SK-N-SH treated with all-trans-retinoic acid at 6 μM for 48 hours (cell line): ENCODE data around the gene PCDHB12.
"Not testable (repeated sequence)": the region's sequence is repeated elsewhere in the genome, so short reads cannot be mapped to it uniquely, and the experiment has no call there.

Experiments
- TCF4 ChIP-seq: fragments of 250-450 bp; sonication (Bioruptor Pico); IDR thresholded peaks from 2 replicates; pipeline ENCODE4 v1.8.0; 2021; ENCODE audit warnings: mild to moderate bottlenecking, moderate library complexity, borderline replicate concordance
- ZFP30 ChIP-seq: fragments of 450-650 bp; formaldehyde crosslinking; IDR thresholded peaks from 2 replicates; pipeline ENCODE4 v1.5.0; 2022; ENCODE audit warnings: mild to moderate bottlenecking, moderate library complexity
- TF ChIP-seq, protein P1 (sequence below): fragments of 250-450 bp; sonication (Bioruptor Pico); IDR thresholded peaks from 2 replicates; pipeline ENCODE4 v1.8.0; 2021; ENCODE audit warnings: low read depth, mild to moderate bottlenecking, moderate library complexity, borderline replicate concordance
- TF ChIP-seq, protein P2 (sequence below): fragments of 250-450 bp; sonication (Bioruptor Pico); IDR thresholded peaks from 2 replicates; pipeline ENCODE4 v1.5.1; 2021; ENCODE audit warnings: mild to moderate bottlenecking, moderate library complexity

DNA sequence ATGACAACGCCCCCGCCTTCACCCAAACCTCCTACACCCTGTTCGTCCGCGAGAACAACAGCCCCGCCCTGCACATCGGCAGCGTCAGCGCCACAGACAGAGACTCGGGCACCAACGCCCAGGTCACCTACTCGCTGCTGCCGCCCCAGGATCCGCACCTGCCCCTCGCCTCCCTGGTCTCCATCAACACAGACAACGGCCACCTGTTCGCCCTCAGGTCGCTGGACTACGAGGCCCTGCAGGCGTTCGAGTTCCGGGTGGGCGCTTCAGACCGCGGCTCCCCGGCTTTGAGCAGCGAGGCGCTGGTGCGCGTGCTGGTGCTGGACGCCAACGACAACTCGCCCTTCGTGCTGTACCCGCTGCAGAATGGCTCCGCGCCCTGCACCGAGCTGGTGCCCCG, 29.1 kb upstream of the PCDHB12 start:
- not testable (repeated sequence) for TF ChIP-seq TCF4, ZFP30 (CRISPR knock-in tag)
- TF ChIP-seq, protein P1, sequence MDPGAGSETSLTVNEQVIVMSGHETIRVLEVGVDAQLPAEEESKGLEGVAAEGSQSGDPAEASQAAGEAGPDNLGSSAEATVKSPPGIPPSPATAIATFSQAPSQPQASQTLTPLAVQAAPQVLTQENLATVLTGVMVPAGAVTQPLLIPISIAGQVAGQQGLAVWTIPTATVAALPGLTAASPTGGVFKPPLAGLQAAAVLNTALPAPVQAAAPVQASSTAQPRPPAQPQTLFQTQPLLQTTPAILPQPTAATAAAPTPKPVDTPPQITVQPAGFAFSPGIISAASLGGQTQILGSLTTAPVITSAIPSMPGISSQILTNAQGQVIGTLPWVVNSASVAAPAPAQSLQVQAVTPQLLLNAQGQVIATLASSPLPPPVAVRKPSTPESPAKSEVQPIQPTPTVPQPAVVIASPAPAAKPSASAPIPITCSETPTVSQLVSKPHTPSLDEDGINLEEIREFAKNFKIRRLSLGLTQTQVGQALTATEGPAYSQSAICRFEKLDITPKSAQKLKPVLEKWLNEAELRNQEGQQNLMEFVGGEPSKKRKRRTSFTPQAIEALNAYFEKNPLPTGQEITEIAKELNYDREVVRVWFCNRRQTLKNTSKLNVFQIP (CRISPR knock-in tag): not testable (repeated sequence)
- TF ChIP-seq, protein P2, sequence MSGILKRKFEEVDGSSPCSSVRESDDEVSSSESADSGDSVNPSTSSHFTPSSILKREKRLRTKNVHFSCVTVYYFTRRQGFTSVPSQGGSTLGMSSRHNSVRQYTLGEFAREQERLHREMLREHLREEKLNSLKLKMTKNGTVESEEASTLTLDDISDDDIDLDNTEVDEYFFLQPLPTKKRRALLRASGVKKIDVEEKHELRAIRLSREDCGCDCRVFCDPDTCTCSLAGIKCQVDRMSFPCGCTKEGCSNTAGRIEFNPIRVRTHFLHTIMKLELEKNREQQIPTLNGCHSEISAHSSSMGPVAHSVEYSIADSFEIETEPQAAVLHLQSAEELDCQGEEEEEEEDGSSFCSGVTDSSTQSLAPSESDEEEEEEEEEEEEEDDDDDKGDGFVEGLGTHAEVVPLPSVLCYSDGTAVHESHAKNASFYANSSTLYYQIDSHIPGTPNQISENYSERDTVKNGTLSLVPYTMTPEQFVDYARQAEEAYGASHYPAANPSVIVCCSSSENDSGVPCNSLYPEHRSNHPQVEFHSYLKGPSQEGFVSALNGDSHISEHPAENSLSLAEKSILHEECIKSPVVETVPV: not testable (repeated sequence)
